H1 (cell line): ENCODE results near the gene TEAD1.

ENCODE experiments used
- CREB1 ChIP-seq: IDR thresholded peaks from 2 replicates; pipeline ENCODE4 v1.6.1; 2012; ENCODE audit warnings: inconsistent platforms
- EZH2 ChIP-seq: fragments of 200-600 bp; sonication (generic); IDR thresholded peaks from 2 replicates; pipeline ENCODE4 v1.7.1; 2012; ENCODE audit warnings: low read depth, mild to moderate bottlenecking, moderate library complexity, low read length, inconsistent platforms; ENCODE audit not compliant: severe bottlenecking
- POLR2A ChIP-seq, 2 experiments: IDR thresholded peaks; 1 replicate in 1 of 2; 2 replicates in 1 of 2; pipeline ENCODE4 v1.6.1; 2011; ENCODE audit warnings: low read depth in 2 of 2, low read length in 2 of 2, mild to moderate bottlenecking in 2 of 2; ENCODE audit errors: control extremely low read depth in 1 of 2
- POLR2AphosphoS5 ChIP-seq: IDR thresholded peaks from 2 replicates; pipeline ENCODE4 v1.6.1; 2011; ENCODE audit warnings: low read depth, low read length
- TF ChIP-seq, protein P1 (sequence below), 3 experiments: IDR thresholded peaks; 1 replicate in 2 of 3; 2 replicates in 1 of 3; pipeline versions ENCODE4 v1.5.1 to v1.6.1; 2011; ENCODE audit warnings: low read length in 3 of 3, mild to moderate bottlenecking in 3 of 3, inconsistent platforms in 2 of 3, low read depth in 1 of 3, moderate library complexity in 1 of 3; ENCODE audit not compliant: insufficient read depth in 1 of 3; ENCODE audit errors: control extremely low read depth in 1 of 3
- TF ChIP-seq, protein P2 (sequence below): IDR thresholded peaks from 2 replicates; pipeline ENCODE4 v1.6.1; 2012; ENCODE audit warnings: inconsistent platforms

DNA sequence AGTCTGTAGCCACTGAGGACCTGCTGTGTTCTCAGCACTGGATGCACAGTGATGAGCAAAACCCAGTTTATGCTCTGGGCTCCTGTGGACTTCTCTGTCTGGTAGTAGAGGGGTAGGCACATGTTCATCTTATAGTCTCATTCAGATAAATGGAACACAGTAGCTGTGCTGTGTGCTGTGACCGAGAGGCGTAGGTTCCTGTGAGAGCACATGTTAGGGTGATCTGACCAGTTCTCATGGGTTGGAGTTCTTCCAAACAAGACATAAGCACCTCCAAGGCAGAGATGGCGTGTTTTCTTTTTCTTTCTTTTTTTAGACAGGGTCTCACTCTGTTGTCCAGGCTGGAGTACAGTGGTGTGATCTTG, 180.1 kb downstream of the TEAD1 start:
- TF ChIP-seq POLR2A (IDR thresholded peaks at IDR 0.05; ENCODE audit: control extremely low read depth in 1 of 2, low read depth in 2 of 2, low read length in 2 of 2): no peak
- no peak for TF ChIP-seq POLR2AphosphoS5
- no peak for TF ChIP-seq CREB1
- TF ChIP-seq, protein P1, sequence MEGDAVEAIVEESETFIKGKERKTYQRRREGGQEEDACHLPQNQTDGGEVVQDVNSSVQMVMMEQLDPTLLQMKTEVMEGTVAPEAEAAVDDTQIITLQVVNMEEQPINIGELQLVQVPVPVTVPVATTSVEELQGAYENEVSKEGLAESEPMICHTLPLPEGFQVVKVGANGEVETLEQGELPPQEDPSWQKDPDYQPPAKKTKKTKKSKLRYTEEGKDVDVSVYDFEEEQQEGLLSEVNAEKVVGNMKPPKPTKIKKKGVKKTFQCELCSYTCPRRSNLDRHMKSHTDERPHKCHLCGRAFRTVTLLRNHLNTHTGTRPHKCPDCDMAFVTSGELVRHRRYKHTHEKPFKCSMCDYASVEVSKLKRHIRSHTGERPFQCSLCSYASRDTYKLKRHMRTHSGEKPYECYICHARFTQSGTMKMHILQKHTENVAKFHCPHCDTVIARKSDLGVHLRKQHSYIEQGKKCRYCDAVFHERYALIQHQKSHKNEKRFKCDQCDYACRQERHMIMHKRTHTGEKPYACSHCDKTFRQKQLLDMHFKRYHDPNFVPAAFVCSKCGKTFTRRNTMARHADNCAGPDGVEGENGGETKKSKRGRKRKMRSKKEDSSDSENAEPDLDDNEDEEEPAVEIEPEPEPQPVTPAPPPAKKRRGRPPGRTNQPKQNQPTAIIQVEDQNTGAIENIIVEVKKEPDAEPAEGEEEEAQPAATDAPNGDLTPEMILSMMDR (IDR thresholded peaks at IDR 0.05; ENCODE audit: control extremely low read depth in 1 of 3, insufficient read depth in 1 of 3, low read depth in 1 of 3, low read length in 3 of 3): no peak
- no peak for TF ChIP-seq EZH2
- TF ChIP-seq, protein P2, sequence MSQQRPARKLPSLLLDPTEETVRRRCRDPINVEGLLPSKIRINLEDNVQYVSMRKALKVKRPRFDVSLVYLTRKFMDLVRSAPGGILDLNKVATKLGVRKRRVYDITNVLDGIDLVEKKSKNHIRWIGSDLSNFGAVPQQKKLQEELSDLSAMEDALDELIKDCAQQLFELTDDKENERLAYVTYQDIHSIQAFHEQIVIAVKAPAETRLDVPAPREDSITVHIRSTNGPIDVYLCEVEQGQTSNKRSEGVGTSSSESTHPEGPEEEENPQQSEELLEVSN: no peak
